HG03432 (cell line): ENCODE results near the gene FCAMR.

Experiments used
- ATAC-seq: cut with Tn5 transposase; IDR thresholded peaks from one replicate; pipeline ENCODE4 v1.9.1; 2021; ENCODE audit warnings: mild to moderate bottlenecking, moderate library complexity; ENCODE audit not compliant: unreplicated experiment

FCAMR gene

GRCh38 chr1:206970446-206970845 is at the start of gene FCAMR:
Gene FCAMR, minus strand, starts transcription at chr1:206970460. Its CDS starts 335 bp downstream, at chr1:206970125.
- no peak for ATAC-seq

GRCh38 chr1:207019661-207020060 is 49.4 kb upstream of the FCAMR start:
- ATAC-seq, result no peak

GRCh38 chr1:207019161-207019560 is 48.9 kb upstream of the FCAMR start:
- no peak for ATAC-seq

- no peak for ATAC-seq
Measured at GRCh38 chr1:207018707-207019106, 48.4 kb upstream of the FCAMR start.

GRCh38 chr1:207017615-207018559 is 47.6 kb upstream of the FCAMR start:
- no peak for ATAC-seq

- no peak for ATAC-seq
Measured at GRCh38 chr1:207015791-207016190, 45.5 kb upstream of the FCAMR start.

- ATAC-seq, result no peak
Measured at GRCh38 chr1:207014728-207015127, 44.5 kb upstream of the FCAMR start.

- no peak for ATAC-seq
Measured at GRCh38 chr1:207013321-207014085, 43.2 kb upstream of the FCAMR start.

- ATAC-seq, result no peak
Measured at GRCh38 chr1:207010726-207011125, 40.5 kb upstream of the FCAMR start.

- ATAC-seq, result no peak
Measured at GRCh38 chr1:207009945-207010344, 39.7 kb upstream of the FCAMR start.

- ATAC-seq, result no peak
Measured at GRCh38 chr1:207009182-207009850, 39.1 kb upstream of the FCAMR start.

- ATAC-seq, result no peak
Measured at GRCh38 chr1:207007352-207008033, 37.2 kb upstream of the FCAMR start.

GRCh38 chr1:207006914-207007313 is 36.7 kb upstream of the FCAMR start:
- no peak for ATAC-seq

- ATAC-seq, result no peak
Measured at GRCh38 chr1:207006083-207006482, 35.8 kb upstream of the FCAMR start.

- ATAC-seq, result no peak
Measured at GRCh38 chr1:207004931-207005830, 34.9 kb upstream of the FCAMR start.

GRCh38 chr1:207003210-207003609 is 33.0 kb upstream of the FCAMR start:
- ATAC-seq, result no peak

- ATAC-seq, result no peak
Measured at GRCh38 chr1:207002724-207003146, 32.5 kb upstream of the FCAMR start.

GRCh38 chr1:207001492-207002245 is 31.4 kb upstream of the FCAMR start:
- no peak for ATAC-seq
